GM12878 (cell line): Measurements from ENCODE around the gene RIC3. TPM values are rescaled to one million over a fixed set of nuclear protein-coding genes. Genes with fewer than 3 reads are reported as not detected.

Experiments
- ATAC-seq: fragments of 200-7000 bp; cut with Tn5 transposase; 3 replicates; pipeline ENCODE4 v1.9.1; 2020; ENCODE audit warnings: mild to moderate bottlenecking, moderate library complexity
- BruUV-seq: library from RNA; stranded (reverse); fragments of 400-500 nt; replicated peaks from 2 replicates; lab custom pipeline; 2021; lab: Mats Ljungman, UMichigan
- CTCF ChIA-PET: fragments of 300-600 bp; sonication (Branson Sonifier 250); formaldehyde crosslinking; extraction: SDS; loops from one replicate; lab custom pipeline; 2021; ENCODE audit warnings: inconsistent platforms; lab: Yijun Ruan, JAX
- POLR2A ChIA-PET: fragments of 350-600 bp; formaldehyde crosslinking; extraction: SDS; loops from one replicate; lab custom pipeline; 2021; ENCODE audit warnings: inconsistent platforms; lab: Charles Lee
- RAD21 ChIA-PET: fragments of 300-600 bp; sonication (Branson Sonifier 250); formaldehyde crosslinking; loops from one replicate; lab custom pipeline; 2023; ENCODE audit warnings: antibody characterized with exemption; ENCODE audit not compliant: unreplicated experiment; lab: Charles Lee
- SMC1A ChIA-PET: fragments of 300-600 bp; sonication (Branson Sonifier 250); formaldehyde crosslinking; loops from one replicate; lab custom pipeline; 2023; ENCODE audit not compliant: unreplicated experiment, uncharacterized antibody; lab: Charles Lee
- DNase-seq: peaks from one replicate; pipeline ENCODE4 v3.0.0-alpha.2; 2011; ENCODE audit warnings: low read depth, low spot score
- FAIRE-seq: peaks from 3 replicates; lab custom pipeline; 2011; peaks lifted over from hg19 to GRCh38; lab: Jason Lieb, UNC
- H2AFZ ChIP-seq: 2 replicates; pipeline ENCODE4 v1.6.0; 2011; ENCODE audit warnings: low read depth, low read length, control low read depth; ENCODE audit not compliant: control insufficient read depth
- H3K27ac ChIP-seq: 2 replicates; pipeline ENCODE4 v1.5.1; 2011; ENCODE audit warnings: control low read depth; ENCODE audit not compliant: control insufficient read depth, insufficient read depth
- H3K27me3 ChIP-seq, 2 experiments: replicated peaks in 1 of 2; 2 replicates each; pipeline versions ENCODE4 v1.6.0 to v1.6.1; 2011; ENCODE audit warnings: low read length in 1 of 2; ENCODE audit not compliant: control insufficient read depth in 2 of 2, insufficient read depth in 2 of 2
- H3K36me3 ChIP-seq, 2 experiments: 2 replicates each; pipeline ENCODE4 v1.5.1; 2011; ENCODE audit warnings: low read length in 1 of 2; ENCODE audit not compliant: control insufficient read depth in 2 of 2, insufficient read depth in 2 of 2
- H3K4me1 ChIP-seq: 2 replicates; pipeline ENCODE4 v1.6.1; 2011; ENCODE audit warnings: mild to moderate bottlenecking, low read length, moderate library complexity, mixed read lengths; ENCODE audit not compliant: control insufficient read depth, insufficient read depth
- H3K4me2 ChIP-seq: 2 replicates; pipeline ENCODE4 v1.6.0; 2011; ENCODE audit warnings: control low read depth; ENCODE audit not compliant: control insufficient read depth, insufficient read depth
- H3K4me3 ChIP-seq: fragments of 200-600 bp; sonication (generic); 2 replicates; pipeline ENCODE4 v1.5.1; 2016
- H3K79me2 ChIP-seq: 2 replicates; pipeline ENCODE4 v1.6.0; 2011; ENCODE audit warnings: low read length; ENCODE audit not compliant: control insufficient read depth, insufficient read depth
- H3K9ac ChIP-seq: 2 replicates; pipeline ENCODE4 v1.8.0; 2011; ENCODE audit warnings: low read length, control low read depth, mixed read lengths; ENCODE audit not compliant: control insufficient read depth, insufficient read depth
- H3K9me3 ChIP-seq: replicated peaks from 3 replicates; pipeline ENCODE4 v1.5.1; 2011; ENCODE audit warnings: mild to moderate bottlenecking, low read length; ENCODE audit not compliant: control insufficient read depth, insufficient read depth
- H4K20me1 ChIP-seq: 2 replicates; pipeline ENCODE4 v1.6.0; 2011; ENCODE audit not compliant: control insufficient read depth, insufficient read depth
- NR2C2 ChIP-seq: IDR thresholded peaks from 2 replicates; pipeline ENCODE4 v1.6.1; 2011; ENCODE audit warnings: borderline replicate concordance, low read depth; ENCODE audit not compliant: control insufficient read depth, insufficient read length
- NRF1 ChIP-seq: conservative IDR thresholded peaks from 2 replicates; pipeline ENCODE4 v1.6.1; 2011; ENCODE audit warnings: mild to moderate bottlenecking, low read depth, low read length, improper control_type of control experiment
- RCOR1 ChIP-seq: conservative IDR thresholded peaks from 2 replicates; pipeline ENCODE4 v1.6.1; 2012; ENCODE audit warnings: low read depth, low read length, improper control_type of control experiment
- SUZ12 ChIP-seq: fragments of 200-600 bp; sonication (generic); IDR thresholded peaks from one replicate; pipeline ENCODE4 v1.6.1; 2018; ENCODE audit warnings: antibody characterized with exemption, mild to moderate bottlenecking; ENCODE audit not compliant: unreplicated experiment
- YBX1 ChIP-seq: fragments of 450-650 bp; IDR thresholded peaks from 2 replicates; pipeline ENCODE4 v1.6.1; 2016; ENCODE audit warnings: antibody characterized with exemption
- WGBS: methylation state at CpG from one replicate; pipeline ENCODE4 v1.1.6; 2016; ENCODE audit warnings: low lambda C conversion rate; ENCODE audit not compliant: insufficient replicate concordance, insufficient coverage; ENCODE audit errors: missing lambda C conversion rate; 5-methylcytosine and 5-hydroxymethylcytosine counted together
- in situ Hi-C: fragments of 300-500 bp; cut with MboI; formaldehyde crosslinking; loops from 9 replicates; pipeline ENCODE4 v1.14.3; 2018; ENCODE audit warnings: mixed read lengths
- intact Hi-C: fragments of 100-400 bp; cut with micrococcal nuclease; formaldehyde crosslinking; loops from one replicate; pipeline ENCODE4 v1.14.2; 2022; ENCODE audit not compliant: unreplicated experiment
- polyA plus RNA-seq, 11 experiments: library from polyadenylated mRNA; depleted of rRNA in 4 of 11; unstranded in 6 of 11; stranded (reverse) in 5 of 11; fragments of >200 nt; fragmentation: Nextera tagmentation in 4 of 11; fragmentation: Illumina TruSeq in 1 of 11; extraction: Ambion mirVana in 4 of 11; extraction: Trizol in 1 of 11; gene quantifications; 1 replicate in 1 of 11; 2 replicates in 10 of 11; pipeline versions ENCODE4 v1.2.1 to v1.2.3, GENCODE V29; 2011 to 2016; ENCODE audit warnings: inconsistent platforms in 2 of 11, missing spikeins in 2 of 11, low read depth in 1 of 11
- total RNA-seq, 4 experiments: library from RNA; depleted of rRNA in 3 of 4; stranded (reverse); fragments of >200 nt in 3 of 4; fragmentation: Illumina TruSeq in 1 of 4; extraction: Trizol in 1 of 4; gene quantifications; 2 replicates each; pipeline versions ENCODE4 v1.2.1 to v1.2.3, GENCODE V29; 2013 to 2021

RIC3 gene
- total and polyA plus RNA-seq, 10 of the 15 experiments (the other 5 are each of a cell fraction or from before 2014, with no cell fraction given) = 0.90 to 8.9 (median 2.2) TPM

DNA sequence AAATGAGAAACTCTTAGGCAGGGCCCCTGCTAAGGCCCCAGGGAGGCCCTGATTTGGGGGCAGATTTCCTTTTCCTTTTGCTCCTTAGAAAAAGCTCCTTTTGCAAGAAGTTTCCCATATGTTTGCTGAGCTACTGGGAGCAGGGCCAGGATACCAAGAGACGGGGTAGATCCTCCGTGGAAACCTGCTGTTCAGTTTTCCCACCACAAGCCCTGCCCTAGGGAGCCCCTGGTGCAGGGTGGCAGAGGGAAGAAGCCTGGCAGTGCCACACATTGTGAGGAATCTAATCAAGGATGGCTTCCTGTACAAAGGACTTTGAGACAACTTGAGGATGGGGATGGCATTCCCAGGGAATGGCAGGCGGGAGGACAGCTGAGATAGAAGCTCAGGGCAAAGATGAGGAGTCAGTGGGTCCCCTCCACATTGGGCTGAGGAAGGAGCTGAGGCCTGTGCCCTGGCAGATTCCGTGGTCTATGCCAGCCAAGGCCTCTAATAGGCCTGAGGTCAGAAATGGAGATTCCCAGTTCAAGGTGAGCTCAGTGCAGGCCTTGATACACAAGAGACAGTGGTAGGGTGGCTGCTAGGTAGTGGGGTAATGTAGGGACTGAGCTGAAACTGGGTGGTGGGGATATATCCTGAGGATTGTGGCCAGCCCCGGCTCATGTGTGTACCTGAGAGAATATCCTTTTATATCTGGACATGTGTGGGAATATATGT lies 72.9 kb downstream of the RIC3 start (continued):
- no peak for TF ChIP-seq NR2C2
- no peak for TF ChIP-seq SUZ12
- no peak for TF ChIP-seq RCOR1
- no peak for TF ChIP-seq NRF1

DNA sequence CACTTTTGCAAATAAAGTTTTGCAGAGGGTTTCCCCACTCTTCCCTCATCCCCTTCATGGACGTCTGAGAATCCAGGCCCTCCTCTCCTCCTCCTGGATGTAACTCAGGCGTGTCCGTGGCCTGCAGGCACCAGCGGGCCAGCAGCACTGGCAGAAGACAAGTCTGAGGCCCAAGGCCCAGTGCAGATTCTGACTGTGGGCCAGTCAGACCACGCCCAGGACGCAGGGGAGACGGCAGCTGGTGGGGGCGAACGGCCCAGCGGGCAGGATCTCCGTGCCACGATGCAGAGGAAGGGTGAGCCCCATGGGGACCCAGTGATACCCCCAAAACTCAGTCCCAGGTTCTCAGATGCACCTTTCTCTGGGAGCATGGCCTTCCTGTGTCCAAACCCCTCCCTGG lies 73.5 kb downstream of the RIC3 start:
- H2AFZ ChIP-seq = no peak overlapping the region
- ChIA-PET POLR2A (no interaction called here), CTCF (interaction anchor here (0.7 to 7.6 kb wide), 6 partner anchors 16 to 90 kb away, joined by 3 to 64 read pairs (median 6); no protein-coding TSS in a partner anchor), SMC1A (interaction anchor here (0.8 to 2.0 kb wide), 2 partner anchors 85 to 88 kb away, joined by 3 to 8 read pairs; no protein-coding TSS in a partner anchor), RAD21 (interaction anchor here (0.6 to 1.4 kb wide), 4 partner anchors 62 to 766 kb away, joined by 3 to 5 read pairs (median 3); no protein-coding TSS in a partner anchor)
- no peak overlapping the region for H3K27ac ChIP-seq
- intact Hi-C loops = loop anchor here (10.0 kb wide), 1 partner anchor 201 kb away; no protein-coding TSS in a partner anchor
- no TSS peak for BruUV-seq
- no peaks in the 10 kb centered on the region for H3K27me3 ChIP-seq
- DNase-seq (no peak), FAIRE-seq (no peak), ATAC-seq (no peak)
- H3K9ac ChIP-seq = no peak overlapping the region
- H3K4me3 ChIP-seq = no peak overlapping the region
- in situ Hi-C loops = loop anchor here (5.0 kb wide), 1 partner anchor 88 kb away; no protein-coding TSS in a partner anchor
- no peaks in the 10 kb centered on the region for H3K79me2 ChIP-seq
- no peak for TF ChIP-seq YBX1
- H4K20me1 ChIP-seq = no peaks in the 10 kb centered on the region
- H3K9me3 ChIP-seq = no peaks in the 10 kb centered on the region
- WGBS = 6% methylated on average over 12 of the region's 12 CpGs
- no peaks in the 10 kb centered on the region for H3K36me3 ChIP-seq
- H3K4me2 ChIP-seq = no peak overlapping the region
- H3K4me1 ChIP-seq = no peaks in the 10 kb centered on the region
